Measurements from ENCODE around the gene USP21.

GRCh38 chr1:161171696-161172095 lies 12.4 kb downstream of the USP21 start:
- TF ChIP-seq CTCF (IDR thresholded peaks at IDR 0.05) = no peak
- no peak for TF ChIP-seq POLR2A (IDR thresholded peaks at IDR 0.05)

Data from Peyer's patch (tissue), 4 donors.